ENCODE data around the gene GABRD. TPM values are rescaled to one million over a fixed set of nuclear protein-coding genes. Genes with fewer than 3 reads are reported as not detected.

Gene GABRD
- total RNA-seq, 1 donor from 2014 or later, result not detected

GRCh38 chr1:2065699-2066098, 46.6 kb downstream of the GABRD start:
- CTCF ChIA-PET, result no interaction called here
- no peak overlapping the region for H3K27ac Mint-ChIP-seq
- H3K27me3 Mint-ChIP-seq, result no peaks in the 10 kb centered on the region

GRCh38 chr1:2067393-2067792, 48.2 kb downstream of the GABRD start:
- ChIA-PET POLR2A (no interaction called here), CTCF (no interaction called here)
- Mint-ChIP-seq H3K4me1 (no peaks in the 10 kb centered on the region), H3K27me3 (no peaks in the 10 kb centered on the region), H3K36me3 (ENCODE audit: low read depth) (peaks cover 47% of the 10 kb centered on the region), H3K27ac (no peak overlapping the region), H3K9me3 (peaks cover 3% of the 10 kb centered on the region), H3K4me3 (no peak overlapping the region)
- ATAC-seq (ENCODE audit: low read depth) (no peak), DNase-seq (no peak)
- intact Hi-C loops (cut with micrococcal nuclease), result no loop called here
- TF ChIP-seq CTCF (IDR thresholded peaks at IDR 0.05), result no peak

More at GRCh38 chr1:2065699-2066098, 46.6 kb downstream of the GABRD start:
- no peak for ATAC-seq (ENCODE audit: low read depth)
- POLR2A ChIA-PET, result no interaction called here
- TF ChIP-seq CTCF (IDR thresholded peaks at IDR 0.05), result no peak
- peaks cover 54% of the 10 kb centered on the region for H3K36me3 Mint-ChIP-seq (ENCODE audit: low read depth)
- H3K4me1 Mint-ChIP-seq, result no peaks in the 10 kb centered on the region
- no peak overlapping the region for H3K4me3 Mint-ChIP-seq
- intact Hi-C loops (cut with micrococcal nuclease), result no loop called here
- DNase-seq, result no peak
- peaks cover 3% of the 10 kb centered on the region for H3K9me3 Mint-ChIP-seq

GRCh38 chr1:2067981-2068380, 48.8 kb downstream of the GABRD start:
- TF ChIP-seq CTCF (IDR thresholded peaks at IDR 0.05), result no peak
- peaks cover 43% of the 10 kb centered on the region for H3K36me3 Mint-ChIP-seq (ENCODE audit: low read depth)
- ATAC-seq (ENCODE audit: low read depth) (no peak), DNase-seq (no peak)
- no peak overlapping the region for H3K27ac Mint-ChIP-seq
- CTCF ChIA-PET, result no interaction called here
- H3K4me1 Mint-ChIP-seq, result no peaks in the 10 kb centered on the region
- POLR2A ChIA-PET, result no interaction called here
- H3K27me3 Mint-ChIP-seq, result no peaks in the 10 kb centered on the region
- no peak overlapping the region for H3K4me3 Mint-ChIP-seq
- H3K9me3 Mint-ChIP-seq, result peaks cover 3% of the 10 kb centered on the region
- intact Hi-C loops (cut with micrococcal nuclease), result no loop called here

GRCh38 chr1:2068951-2069350, 49.8 kb downstream of the GABRD start:
- ChIA-PET CTCF (no interaction called here), POLR2A (no interaction called here)
- H3K27me3 Mint-ChIP-seq, result no peaks in the 10 kb centered on the region
- no peak for ATAC-seq (ENCODE audit: low read depth)
- intact Hi-C loops (cut with micrococcal nuclease), result no loop called here
- no peak overlapping the region for H3K4me3 Mint-ChIP-seq
- no peak overlapping the region for H3K27ac Mint-ChIP-seq
- DNase-seq, result no peak
- H3K9me3 Mint-ChIP-seq, result peaks cover 3% of the 10 kb centered on the region
- TF ChIP-seq CTCF (IDR thresholded peaks at IDR 0.05), result no peak
- peaks cover 40% of the 10 kb centered on the region for H3K36me3 Mint-ChIP-seq (ENCODE audit: low read depth)
- H3K4me1 Mint-ChIP-seq, result no peaks in the 10 kb centered on the region

- Mint-ChIP-seq H3K27me3 (no peaks in the 10 kb centered on the region), H3K4me1 (no peaks in the 10 kb centered on the region), H3K27ac (no peak overlapping the region), H3K4me3 (no peak overlapping the region), H3K36me3 (ENCODE audit: low read depth) (peaks cover 37% of the 10 kb centered on the region), H3K9me3 (peaks cover under 1% of the 10 kb centered on the region)
- intact Hi-C loops (cut with micrococcal nuclease), result no loop called here
- POLR2A ChIA-PET, result no interaction called here
- no peak for DNase-seq
- CTCF ChIA-PET, result no interaction called here
- no peak for ATAC-seq (ENCODE audit: low read depth)
- no peak for TF ChIP-seq CTCF (IDR thresholded peaks at IDR 0.05)
Measured at GRCh38 chr1:2070016-2070415, 50.9 kb downstream of the GABRD start.

Measured in activated B cell treated with CpG ODN at 0.5 μM for 24 hours (primary cell).